Measurements from ENCODE around the gene TMPRSS6. TPM values are rescaled to one million over a fixed set of nuclear protein-coding genes. Genes with fewer than 3 reads are reported as not detected.

Gene TMPRSS6
- total RNA-seq, 2 experiments from 2014 or later, result 11.3 to 12.4 TPM

DNA sequence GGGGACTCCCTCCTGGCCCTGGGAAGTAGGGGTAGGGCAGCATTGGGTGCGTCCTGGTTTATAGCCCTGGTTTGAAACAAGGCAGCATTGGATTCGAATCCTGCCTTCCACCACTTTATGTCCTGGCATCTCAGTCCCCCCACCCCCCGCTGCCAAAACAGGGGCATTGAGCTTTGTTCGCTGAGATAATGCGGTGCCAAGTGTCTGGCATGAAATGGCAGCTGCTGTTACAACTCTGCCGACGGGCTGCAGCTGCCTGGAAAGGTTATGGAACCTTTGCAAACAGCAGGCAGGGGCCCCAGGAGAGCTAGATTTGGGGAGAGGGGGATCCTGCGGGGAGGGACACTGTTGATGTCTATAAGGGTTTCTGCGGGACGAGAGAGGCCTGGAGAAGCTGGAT is 92.2 kb downstream of the TMPRSS6 start:
- POLR2A ChIA-PET, result interaction anchor here (1.2 kb wide), 1 partner anchor 40 kb away, joined by 3 read pairs; no protein-coding TSS in a partner anchor
- H3K27ac Mint-ChIP-seq, result no peak overlapping the region
- H3K9me3 Mint-ChIP-seq, result no peaks in the 10 kb centered on the region
- TF ChIP-seq, protein P1, sequence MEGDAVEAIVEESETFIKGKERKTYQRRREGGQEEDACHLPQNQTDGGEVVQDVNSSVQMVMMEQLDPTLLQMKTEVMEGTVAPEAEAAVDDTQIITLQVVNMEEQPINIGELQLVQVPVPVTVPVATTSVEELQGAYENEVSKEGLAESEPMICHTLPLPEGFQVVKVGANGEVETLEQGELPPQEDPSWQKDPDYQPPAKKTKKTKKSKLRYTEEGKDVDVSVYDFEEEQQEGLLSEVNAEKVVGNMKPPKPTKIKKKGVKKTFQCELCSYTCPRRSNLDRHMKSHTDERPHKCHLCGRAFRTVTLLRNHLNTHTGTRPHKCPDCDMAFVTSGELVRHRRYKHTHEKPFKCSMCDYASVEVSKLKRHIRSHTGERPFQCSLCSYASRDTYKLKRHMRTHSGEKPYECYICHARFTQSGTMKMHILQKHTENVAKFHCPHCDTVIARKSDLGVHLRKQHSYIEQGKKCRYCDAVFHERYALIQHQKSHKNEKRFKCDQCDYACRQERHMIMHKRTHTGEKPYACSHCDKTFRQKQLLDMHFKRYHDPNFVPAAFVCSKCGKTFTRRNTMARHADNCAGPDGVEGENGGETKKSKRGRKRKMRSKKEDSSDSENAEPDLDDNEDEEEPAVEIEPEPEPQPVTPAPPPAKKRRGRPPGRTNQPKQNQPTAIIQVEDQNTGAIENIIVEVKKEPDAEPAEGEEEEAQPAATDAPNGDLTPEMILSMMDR (IDR thresholded peaks at IDR 0.05), result no peak
- no peaks in the 10 kb centered on the region for H3K36me3 Mint-ChIP-seq (ENCODE audit: low read depth)
- DNase-seq, result no peak
- no peak overlapping the region for H3K4me3 Mint-ChIP-seq
- intact Hi-C loops (cut with micrococcal nuclease), result no loop called here
- H3K4me1 Mint-ChIP-seq (ENCODE audit: low read depth), result peaks cover 6% of the 10 kb centered on the region
- H3K27me3 Mint-ChIP-seq, result peaks cover 21% of the 10 kb centered on the region
- CTCF ChIA-PET, result interaction anchor here (0.8 to 1.8 kb wide), 3 partner anchors 10 to 40 kb away, joined by 3 to 6 read pairs (median 4); a partner anchor contains a TSS
- ATAC-seq, result no peak

DNA sequence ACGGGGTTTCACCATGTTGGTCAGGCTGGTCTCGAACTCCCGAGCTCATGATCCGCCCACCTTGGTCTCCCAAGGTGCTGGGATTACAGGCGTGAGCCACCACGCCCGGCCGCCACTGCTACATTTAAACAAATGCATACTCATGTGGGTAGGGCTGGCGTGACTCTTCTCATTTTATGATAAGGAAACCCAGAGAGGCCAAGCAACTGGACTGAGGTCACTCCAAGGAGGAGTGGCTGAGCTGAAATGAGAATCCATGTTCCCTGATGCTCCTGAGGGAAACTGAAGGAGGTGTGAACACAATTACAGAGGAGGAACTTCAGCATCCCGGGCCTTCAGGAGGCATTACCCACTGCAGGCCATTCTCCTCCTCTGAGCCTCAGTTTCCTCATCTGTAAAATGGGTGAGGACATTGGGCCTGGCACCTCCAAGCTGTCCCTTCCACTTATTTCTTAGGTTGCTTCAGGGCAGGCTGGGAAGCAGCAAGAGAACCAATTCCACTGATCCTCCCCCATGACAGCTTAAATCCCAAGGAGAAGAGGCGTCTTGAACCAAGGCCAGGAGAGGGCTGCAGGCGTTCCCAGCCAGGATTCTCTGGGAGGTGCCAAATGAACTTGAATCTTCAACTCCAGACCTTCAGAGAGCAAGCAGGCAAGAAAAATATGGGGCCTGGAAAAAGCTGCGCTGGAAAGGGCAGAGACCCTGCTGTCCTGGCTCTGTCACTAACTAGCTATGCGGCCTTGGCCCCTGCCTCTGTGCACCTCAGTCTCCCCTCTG is 93.2 kb downstream of the TMPRSS6 start:
- ChIA-PET POLR2A (no interaction called here), CTCF (interaction anchor here (1.0 to 1.8 kb wide), 2 partner anchors 9 to 39 kb away, joined by 3 to 6 read pairs; a partner anchor contains a TSS)
- ATAC-seq (no peak), DNase-seq (no peak)
- Mint-ChIP-seq H3K27ac (no peak overlapping the region), H3K27me3 (peaks cover 19% of the 10 kb centered on the region), H3K4me1 (ENCODE audit: low read depth) (peaks cover 2% of the 10 kb centered on the region), H3K4me3 (no peak overlapping the region), H3K9me3 (no peaks in the 10 kb centered on the region), H3K36me3 (ENCODE audit: low read depth) (no peaks in the 10 kb centered on the region)
- TF ChIP-seq, protein P1 (IDR thresholded peaks at IDR 0.05), result no peak
- intact Hi-C loops (cut with micrococcal nuclease), result no loop called here

DNA sequence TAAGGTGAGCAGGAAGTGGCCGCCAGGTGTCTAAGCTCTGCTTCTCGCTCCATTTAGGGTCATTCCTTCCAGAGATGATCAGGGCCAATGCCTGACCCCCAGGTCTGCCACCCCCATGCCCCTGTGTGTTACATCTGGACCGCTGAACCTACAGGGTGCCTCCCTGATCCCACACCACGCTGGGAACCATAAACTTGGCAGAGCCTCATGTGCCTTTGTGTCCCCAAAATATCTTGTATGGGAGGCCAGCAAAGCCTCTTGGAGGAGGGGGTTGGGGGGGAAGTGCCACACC is 94.0 kb downstream of the TMPRSS6 start:
- DNase-seq (no peak), ATAC-seq (no peak)
- ChIA-PET POLR2A (no interaction called here), CTCF (no interaction called here)
- no peaks in the 10 kb centered on the region for H3K36me3 Mint-ChIP-seq (ENCODE audit: low read depth)
- TF ChIP-seq, protein P1 (IDR thresholded peaks at IDR 0.05), result no peak
- intact Hi-C loops (cut with micrococcal nuclease), result no loop called here
- no peak overlapping the region for H3K4me3 Mint-ChIP-seq
- H3K4me1 Mint-ChIP-seq (ENCODE audit: low read depth), result peaks cover 2% of the 10 kb centered on the region
- H3K9me3 Mint-ChIP-seq, result no peaks in the 10 kb centered on the region
- peaks cover 13% of the 10 kb centered on the region for H3K27me3 Mint-ChIP-seq
- no peak overlapping the region for H3K27ac Mint-ChIP-seq

Other genes starting within 250 kb of the TMPRSS6 start
- gene NCF4, start 248.7 kb downstream of the TMPRSS6 start, total RNA-seq, result 1 to 10 TPM; 2.5 to 2.9 TPM
- under 1 TPM; 0.16 to 0.29 TPM for gene CSF2RB, start 196.1 kb downstream of the TMPRSS6 start, total RNA-seq
- gene TST, start 90.3 kb downstream of the TMPRSS6 start, total RNA-seq, result 1 to 10 TPM; 1.2 to 1.8 TPM
- gene MPST, start 90.0 kb downstream of the TMPRSS6 start, total RNA-seq, result 1 to 10 TPM; 8.5 to 9.1 TPM
- 10 to 100 TPM; 30.3 to 30.6 TPM for gene KCTD17, start 58.0 kb downstream of the TMPRSS6 start, total RNA-seq
- gene IL2RB, start 40.2 kb upstream of the TMPRSS6 start, total RNA-seq, result 100 to 1,000 TPM; 263 to 268 TPM
- gene C1QTNF6, start 78.5 kb upstream of the TMPRSS6 start, total RNA-seq, result 1 to 10 TPM; 6.4 TPM
- gene SSTR3, start 102.8 kb upstream of the TMPRSS6 start, total RNA-seq, result 1 to 10 TPM; 7.9 to 8.5 TPM
- 100 to 1,000 TPM; 699 to 717 TPM for gene RAC2, start 134.6 kb upstream of the TMPRSS6 start, total RNA-seq
- 10 to 100 TPM; 33.2 to 33.4 TPM for gene CYTH4, start 172.8 kb upstream of the TMPRSS6 start, total RNA-seq